Transverse colon (tissue), 4 donors: ENCODE results near the gene PSG3. TPM values are rescaled to one million over a fixed set of nuclear protein-coding genes. Genes with fewer than 3 reads are reported as not detected.
A peak's percentile ranks its signal among the peaks of the same experiment; 100 is the strongest.
"Not testable (repeated sequence)": the region's sequence is repeated elsewhere in the genome, so short reads cannot be mapped to it uniquely, and the experiment has no call there.

Source experiments
- DNase-seq: peaks from one replicate; pipeline ENCODE4 v3.0.0-alpha.2; 2019
- H3K27ac ChIP-seq, 4 donors: fragments of 200-600 bp; sonication (generic); 2 replicates each; pipeline ENCODE4 v1.5.1; 2016 to 2018; ENCODE audit warnings: inconsistent platforms in 4 of 4
- H3K27me3 ChIP-seq: fragments of 200-600 bp; sonication (generic); 2 replicates; pipeline ENCODE4 v1.5.1; 2017; ENCODE audit warnings: inconsistent platforms
- H3K36me3 ChIP-seq, 4 donors: fragments of 200-600 bp; sonication (generic); 2 replicates each; pipeline ENCODE4 v1.5.1; 2017 to 2019; ENCODE audit warnings: inconsistent platforms in 4 of 4
- H3K4me1 ChIP-seq, 4 donors: fragments of 200-600 bp; sonication (generic); 2 replicates each; pipeline ENCODE4 v1.5.1; 2017 to 2020; ENCODE audit warnings: inconsistent platforms in 4 of 4
- H3K4me3 ChIP-seq, 4 donors: fragments of 200-600 bp; sonication (generic); 1 replicate in 1 of 4; 2 replicates in 3 of 4; pipeline versions ENCODE4 v1.5.1 to v1.6.1; 2017 to 2019; ENCODE audit warnings: inconsistent platforms in 4 of 4
- H3K9me3 ChIP-seq, 2 donors: fragments of 200-600 bp; sonication (generic); 2 replicates each; pipeline ENCODE4 v1.5.1; 2017 to 2019; ENCODE audit warnings: inconsistent platforms in 2 of 2
- EP300 ChIP-seq: sonication (generic); formaldehyde crosslinking; IDR thresholded peaks from one replicate; pipeline ENCODE4 v1.6.1; 2017; ENCODE audit warnings: antibody characterized with exemption, low read depth
- POLR2A ChIP-seq: fragments of 450-650 bp; IDR thresholded peaks from one replicate; pipeline ENCODE4 v1.6.1; 2016; ENCODE audit warnings: antibody characterized with exemption, mild to moderate bottlenecking, moderate library complexity
- POLR2AphosphoS5 ChIP-seq, 3 donors: sonication (generic); formaldehyde crosslinking; IDR thresholded peaks; one replicate each; pipeline ENCODE4 v1.6.1; 2016; ENCODE audit warnings: antibody characterized with exemption in 3 of 3
- WGBS, 2 donors: methylation state at CpG; one replicate each; pipeline ENCODE4 v1.1.5; 2018; ENCODE audit warnings: low coverage in 1 of 2; 5-methylcytosine and 5-hydroxymethylcytosine counted together
- in situ Hi-C, 4 donors: fragments of 200-750 bp; cut with MboI; loops; one replicate each; pipeline versions ENCODE4 v1.15.0 to v1.15.1; 2017; ENCODE audit warnings: low sequenced_read_pairs in 3 of 4, low pct_ligation_motif_present in 1 of 4, low pct_unique_long_range_greater_than_20kb in 1 of 4
- intact Hi-C: fragments of 100-400 bp; cut with DNase I; formaldehyde crosslinking; loops from one replicate; pipeline ENCODE4 v1.15.1; 2023; ENCODE audit warnings: low total_unique reads
- total RNA-seq, 4 donors: library from RNA; depleted of rRNA; stranded (reverse); fragments of >200 nt; gene quantifications; one replicate each; pipeline ENCODE4 v1.1.0, GENCODE V29; 2016
- TF ChIP-seq, protein P1 (sequence below), 5 experiments: fragments of 200-600 bp in 3 of 5; fragments of 450-650 bp in 2 of 5; sonication (generic) in 3 of 5; IDR thresholded peaks; 1 replicate in 2 of 5; 2 replicates in 3 of 5; pipeline ENCODE4 v1.5.1; 2016 to 2017; ENCODE audit warnings: antibody characterized with exemption in 5 of 5, inconsistent platforms in 3 of 5, mild to moderate bottlenecking in 2 of 5, moderate library complexity in 1 of 5

Gene PSG3
- total RNA-seq, 4 donors from 2014 or later, result not detected

DNA sequence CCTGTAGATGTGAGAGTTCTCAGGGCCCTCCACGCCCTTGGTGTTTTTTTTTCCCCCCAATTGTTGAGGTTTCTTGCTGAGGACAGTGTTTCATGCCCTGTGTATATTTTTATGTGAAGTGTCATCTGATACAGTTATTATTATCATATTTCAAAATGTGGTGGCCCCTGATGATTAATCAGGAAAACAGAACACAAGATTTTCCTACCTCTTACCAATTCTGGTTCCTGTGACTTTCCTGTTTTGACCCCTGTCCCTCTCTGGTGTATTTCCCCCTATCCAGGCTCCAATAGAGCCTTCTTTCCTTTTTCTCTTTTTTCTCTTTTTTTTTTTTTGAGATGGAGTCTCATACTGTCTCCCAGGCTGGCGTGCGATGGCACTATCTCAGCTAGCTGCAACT is 24.6 kb upstream of the PSG3 start:
- no peak for DNase-seq
- H3K9me3 ChIP-seq, result no peaks in the 10 kb centered on the region
- no peaks in the 10 kb centered on the region for H3K4me1 ChIP-seq
- 17 to 79% methylated on average over 1 to 3 of the region's 3 CpGs for WGBS, 2 donors
- intact Hi-C loops, result no loop called here
- H3K27me3 ChIP-seq, result no peaks in the 10 kb centered on the region
- in situ Hi-C loops, result no loop called here
- H3K27ac ChIP-seq, result no peak overlapping the region
- no peak for TF ChIP-seq POLR2AphosphoS5 (IDR thresholded peaks at IDR 0.05)
- TF ChIP-seq EP300, result no peak
- no peak for TF ChIP-seq POLR2A
- TF ChIP-seq, protein P1, sequence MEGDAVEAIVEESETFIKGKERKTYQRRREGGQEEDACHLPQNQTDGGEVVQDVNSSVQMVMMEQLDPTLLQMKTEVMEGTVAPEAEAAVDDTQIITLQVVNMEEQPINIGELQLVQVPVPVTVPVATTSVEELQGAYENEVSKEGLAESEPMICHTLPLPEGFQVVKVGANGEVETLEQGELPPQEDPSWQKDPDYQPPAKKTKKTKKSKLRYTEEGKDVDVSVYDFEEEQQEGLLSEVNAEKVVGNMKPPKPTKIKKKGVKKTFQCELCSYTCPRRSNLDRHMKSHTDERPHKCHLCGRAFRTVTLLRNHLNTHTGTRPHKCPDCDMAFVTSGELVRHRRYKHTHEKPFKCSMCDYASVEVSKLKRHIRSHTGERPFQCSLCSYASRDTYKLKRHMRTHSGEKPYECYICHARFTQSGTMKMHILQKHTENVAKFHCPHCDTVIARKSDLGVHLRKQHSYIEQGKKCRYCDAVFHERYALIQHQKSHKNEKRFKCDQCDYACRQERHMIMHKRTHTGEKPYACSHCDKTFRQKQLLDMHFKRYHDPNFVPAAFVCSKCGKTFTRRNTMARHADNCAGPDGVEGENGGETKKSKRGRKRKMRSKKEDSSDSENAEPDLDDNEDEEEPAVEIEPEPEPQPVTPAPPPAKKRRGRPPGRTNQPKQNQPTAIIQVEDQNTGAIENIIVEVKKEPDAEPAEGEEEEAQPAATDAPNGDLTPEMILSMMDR (IDR thresholded peaks at IDR 0.05), result no peak
- no peaks in the 10 kb centered on the region for H3K36me3 ChIP-seq
- H3K4me3 ChIP-seq, result no peak overlapping the region

DNA sequence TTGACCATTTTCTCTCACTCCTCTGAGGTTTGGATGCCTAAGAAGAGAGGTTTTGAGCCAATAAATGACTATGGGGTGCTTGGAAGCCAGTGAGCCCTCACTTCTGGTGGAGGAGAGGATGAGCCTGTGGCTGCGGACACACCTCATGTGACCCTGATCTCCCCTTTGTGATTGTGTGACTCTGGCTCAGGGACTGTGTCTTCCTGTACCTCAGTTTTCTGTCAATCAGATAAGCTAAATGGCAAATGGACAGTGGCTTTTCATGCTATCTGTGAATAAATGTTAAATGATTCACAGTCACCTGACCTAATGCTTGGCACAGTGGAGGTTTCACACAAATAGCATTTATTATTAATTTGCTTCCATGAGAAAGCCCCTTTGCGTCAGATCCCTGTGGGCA is 22.5 kb upstream of the PSG3 start:
- WGBS, 2 donors, result 83 to 95% methylated on average over 1 to 2 of the region's 2 CpGs

GRCh38 chr19:42761924-42762295 is 21.6 kb upstream of the PSG3 start:
- H3K4me3 ChIP-seq, H3K27me3 ChIP-seq, DNase-seq, H3K36me3 ChIP-seq, in situ Hi-C loops, intact Hi-C loops, H3K4me1 ChIP-seq, H3K9me3 ChIP-seq, H3K27ac ChIP-seq: not testable (repeated sequence)
- no CpG with 5 or more reads among the region's 1 CpG for WGBS, 2 donors

More for the DNA sequence above, 22.5 kb upstream of the PSG3 start:
- no peaks in the 10 kb centered on the region for H3K27me3 ChIP-seq
- no peaks in the 10 kb centered on the region for H3K36me3 ChIP-seq
- DNase-seq, result no peak
- no peaks in the 10 kb centered on the region for H3K9me3 ChIP-seq
- TF ChIP-seq POLR2AphosphoS5 (IDR thresholded peaks at IDR 0.05) (no peak), EP300 (no peak), POLR2A (no peak)
- TF ChIP-seq, protein P1 (IDR thresholded peaks at IDR 0.05), result no peak
- in situ Hi-C loops, result no loop called here
- intact Hi-C loops, result no loop called here
- no peak overlapping the region for H3K27ac ChIP-seq
- no peak overlapping the region for H3K4me3 ChIP-seq
- H3K4me1 ChIP-seq, result no peaks in the 10 kb centered on the region

GRCh38 chr19:42760954-42761923 is 21.0 kb upstream of the PSG3 start:
- H3K4me1 ChIP-seq, DNase-seq, H3K36me3 ChIP-seq, H3K4me3 ChIP-seq, intact Hi-C loops, H3K9me3 ChIP-seq, H3K27ac ChIP-seq, H3K27me3 ChIP-seq, in situ Hi-C loops: not testable (repeated sequence)
- 23 to 46% methylated on average over 4 to 7 of the region's 7 CpGs for WGBS, 2 donors

- H3K36me3 ChIP-seq, in situ Hi-C loops, H3K4me3 ChIP-seq, H3K27me3 ChIP-seq, H3K27ac ChIP-seq, H3K4me1 ChIP-seq, H3K9me3 ChIP-seq, DNase-seq, intact Hi-C loops: not testable (repeated sequence)
- 13% methylated on average over 3 of the region's 3 CpGs; no CpG with 5 or more reads in 1 of the 2 donors for WGBS, 2 donors
- TF ChIP-seq, protein P1 (IDR thresholded peaks at IDR 0.05), result peak in 2 of 5 experiments; percentile 11 to 17
Observed at GRCh38 chr19:42758667-42759066, 18.4 kb upstream of the PSG3 start.

DNA sequence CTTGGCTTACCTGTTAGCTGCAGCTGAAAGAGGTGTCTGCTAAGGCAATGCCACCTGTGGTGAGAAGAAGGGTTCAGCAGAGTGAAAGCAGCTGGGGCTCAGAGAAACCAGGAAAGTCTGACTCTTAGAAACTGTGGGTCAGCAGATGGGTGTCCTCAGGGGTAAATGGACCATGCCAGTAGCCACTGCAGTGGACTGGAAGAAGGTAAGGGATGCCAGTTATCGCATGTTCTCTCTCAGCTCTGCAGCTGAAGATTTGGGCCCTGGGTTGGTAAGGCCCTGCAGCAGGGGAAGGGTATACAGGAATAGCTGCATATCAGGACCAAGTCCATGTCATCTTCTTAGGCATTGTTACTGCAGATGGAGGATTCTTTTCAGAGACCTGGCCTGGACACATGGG is 12.0 kb upstream of the PSG3 start:
- DNase-seq, H3K4me3 ChIP-seq, H3K9me3 ChIP-seq, H3K36me3 ChIP-seq, intact Hi-C loops, H3K27me3 ChIP-seq, in situ Hi-C loops, H3K4me1 ChIP-seq, H3K27ac ChIP-seq: not testable (repeated sequence)
- WGBS, 2 donors, result 100% methylated on average over 1 of the region's 1 CpG; no CpG with 5 or more reads in 1 of the 2 donors
